Heart left ventricle (tissue), 13 donors: ENCODE data around the gene PADI6.

Experiments
- CTCF ChIP-seq, 12 donors: fragments of 200-600 bp; sonication (generic) in 4 of 12; IDR thresholded peaks; one replicate each; pipeline versions ENCODE4 v1.5.0 to v1.8.0; 2018 to 2022; ENCODE audit warnings: antibody characterized with exemption in 12 of 12, mild to moderate bottlenecking in 5 of 12
- POLR2A ChIP-seq, 2 donors: fragments of 450-650 bp; IDR thresholded peaks; one replicate each; pipeline ENCODE4 v1.6.1; 2017; ENCODE audit warnings: antibody characterized with exemption in 2 of 2, mild to moderate bottlenecking in 2 of 2, moderate library complexity in 2 of 2
- donor health status: ischemic (EF 13 %, LVEDD 7.1; RV severe dilation, severe dysfunction).
- donor health status: DM: no; HTN: yes; CAD: no.
- donor health status: DM: no; HTN: no; CAD: no.
- donor health status: ischemic (EF 25% LVEDD 6.9; RV normal size, moderate dysfunction).
- donor health status: ischemic (EF 25% LVEDD 5.7; RV mildly dilated, moderate dysfunction).
- donor health status: ischemic (EF 35%, LVEDD 5.7; RV mildly dilated, moderate dysfunction).
- donor health status: nonischemic (EF 11% LVEDD 7.7; RV severe dilation, severe dysfunction).
- donor health status: DM: yes; HTN: yes; CAD: no.
- donor health status: PGD.
- donor health status: ischemic (EF 29% LVEDD 5.4; RV normal size, mild dysfunction).
- donor health status: nonischemic (EF 23%, LVEDD 6.1; RV moderate dilation, normal function).

DNA sequence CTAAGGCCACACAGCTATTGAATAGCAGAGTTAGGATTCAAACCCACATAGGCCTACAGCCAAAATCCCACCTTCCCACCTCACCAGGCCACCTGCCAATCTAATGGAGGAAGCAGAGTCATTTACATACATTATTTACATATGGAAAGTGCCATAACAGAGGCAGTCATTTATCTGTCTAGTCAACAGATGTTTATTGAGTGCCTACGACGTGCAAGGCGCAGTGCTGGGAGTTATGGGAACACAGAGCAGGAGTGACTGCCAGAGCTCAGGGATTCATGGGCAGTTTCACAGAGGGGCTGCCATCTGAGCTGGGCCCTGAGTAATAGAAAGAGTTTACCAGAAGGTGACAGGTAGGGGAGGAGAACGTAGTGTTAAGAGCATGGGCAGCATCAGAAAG lies 10.3 kb upstream of the PADI6 start:
- TF ChIP-seq CTCF (IDR thresholded peaks at IDR 0.05) = no peak
- no peak for TF ChIP-seq POLR2A (IDR thresholded peaks at IDR 0.05)
